ENCODE results near the gene PRKAR2B.

PRKAR2B gene

DNA sequence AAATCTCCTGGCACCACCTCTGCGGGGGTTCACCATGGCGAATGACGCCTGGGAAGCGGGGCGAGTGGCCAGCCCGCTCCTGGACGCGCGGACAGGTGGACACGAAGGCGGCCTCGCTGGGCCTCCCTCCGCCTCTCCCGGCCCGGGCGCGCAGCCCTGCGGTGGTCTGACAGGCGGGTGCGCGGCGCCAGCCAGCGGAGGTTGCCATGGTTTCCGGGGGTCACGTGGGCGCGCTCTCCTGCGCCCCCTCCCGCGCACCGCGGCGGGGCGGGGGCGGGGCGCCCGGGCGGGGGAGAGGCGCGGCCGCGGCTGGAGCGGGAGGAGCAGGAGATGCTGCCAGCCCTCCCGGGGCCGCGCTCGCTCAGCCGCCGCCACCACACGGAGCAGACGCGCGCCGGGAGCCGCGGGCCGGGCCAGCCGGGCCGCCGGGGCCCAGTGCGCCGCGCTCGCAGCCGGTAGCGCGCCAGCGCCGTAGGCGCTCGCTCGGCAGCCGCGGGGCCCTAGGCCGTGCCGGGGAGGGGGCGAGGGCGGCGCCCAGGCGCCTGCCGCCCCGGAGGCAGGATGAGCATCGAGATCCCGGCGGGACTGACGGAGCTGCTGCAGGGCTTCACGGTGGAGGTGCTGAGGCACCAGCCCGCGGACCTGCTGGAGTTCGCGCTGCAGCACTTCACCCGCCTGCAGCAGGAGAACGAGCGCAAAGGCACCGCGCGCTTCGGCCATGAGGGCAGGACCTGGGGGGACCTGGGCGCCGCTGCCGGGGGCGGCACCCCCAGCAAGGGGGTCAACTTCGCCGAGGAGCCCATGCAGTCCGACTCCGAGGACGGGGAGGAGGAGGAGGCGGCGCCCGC, at the start of gene PRKAR2B:
Gene PRKAR2B, plus strand, starts transcription at position 359 of the 848 bp plus-strand sequence. Its CDS starts 203 bp downstream, at position 562.
- peak; percentile 58 to 62 for DNase-seq

DNA sequence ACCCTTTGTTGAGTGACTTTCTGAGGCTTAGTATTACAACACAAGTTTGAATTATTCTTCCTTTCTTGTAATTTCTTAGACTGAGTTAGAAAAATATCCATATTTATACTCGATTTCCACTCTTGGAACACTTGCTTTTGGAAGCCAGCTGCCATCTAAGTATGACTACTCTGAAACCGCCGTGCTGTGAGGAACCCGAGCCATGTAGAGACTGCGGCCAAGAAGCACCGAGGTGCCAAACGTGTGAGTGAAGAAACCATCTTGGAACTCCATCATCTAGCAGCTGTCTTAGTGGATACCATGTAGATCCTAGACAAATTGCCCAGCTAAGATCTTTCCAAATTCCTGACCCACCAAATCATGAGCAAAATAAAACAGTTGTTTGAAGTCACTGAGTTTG, 49.7 kb upstream of the PRKAR2B start:
- DNase-seq = no peak

- no peak for DNase-seq
Observed at GRCh38 chr7:106997487-106998271, 46.8 kb upstream of the PRKAR2B start.

DNA sequence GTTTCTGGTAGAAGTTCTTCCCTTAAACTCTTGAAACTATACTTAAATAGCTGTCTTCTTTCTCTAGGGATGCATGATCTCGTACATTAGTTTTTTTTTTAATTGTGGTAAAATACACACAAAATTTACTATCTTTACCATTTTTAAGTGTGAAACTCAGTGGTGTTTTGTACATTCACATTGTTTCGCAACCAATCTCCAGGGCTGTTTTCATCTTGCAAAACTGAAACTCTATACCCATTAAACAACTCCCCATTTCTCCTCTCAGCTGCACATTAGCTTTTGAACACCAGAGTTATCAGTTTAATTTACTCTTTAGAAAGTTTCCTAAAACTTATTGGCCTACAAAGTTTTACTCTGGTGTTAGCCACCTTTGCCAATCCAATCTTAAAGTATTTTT, 45.5 kb upstream of the PRKAR2B start:
- DNase-seq = no peak

DNA sequence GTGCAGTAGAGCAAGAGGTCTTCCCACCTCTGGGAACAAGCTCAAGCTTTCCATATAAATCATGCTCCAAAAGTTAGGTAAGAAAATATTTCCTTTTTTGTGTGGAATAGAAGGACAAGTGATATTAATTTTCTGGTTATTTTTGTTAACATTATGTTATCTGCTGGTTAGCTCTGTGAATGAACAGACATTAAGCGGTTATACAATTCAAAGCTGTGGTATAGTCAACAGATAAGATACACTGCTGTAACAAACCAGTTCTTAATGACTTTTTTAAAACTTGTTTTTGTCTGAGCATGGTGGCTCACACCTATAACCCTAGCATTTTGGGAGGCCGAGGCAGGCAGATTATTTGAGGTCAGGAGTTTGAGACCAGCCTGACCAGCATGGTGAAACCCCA, 43.0 kb upstream of the PRKAR2B start:
- DNase-seq = no peak

- DNase-seq = no peak
Observed at GRCh38 chr7:107002126-107002525, 42.4 kb upstream of the PRKAR2B start.

DNA sequence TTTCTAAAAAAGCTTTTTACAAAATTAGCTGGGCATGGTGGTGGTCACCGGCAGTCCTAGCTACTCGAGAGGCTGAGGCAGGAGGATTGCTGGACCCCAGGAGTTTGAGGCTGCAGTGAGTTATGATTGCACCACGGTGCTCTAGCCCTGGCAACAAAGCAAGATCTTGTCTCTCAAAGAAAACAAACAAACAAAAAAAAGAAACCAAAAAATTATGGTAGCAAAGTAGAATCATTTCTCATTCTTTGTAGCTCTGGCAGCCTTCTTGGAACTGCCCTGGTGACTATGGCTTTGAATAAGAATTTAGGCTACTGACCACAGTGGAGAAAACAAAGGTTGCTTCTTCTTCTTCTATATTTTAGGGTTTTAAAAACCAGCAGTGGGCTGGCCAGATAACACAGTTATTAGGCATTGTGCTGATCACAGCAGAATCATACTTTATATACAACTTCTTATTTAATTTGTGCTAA, 41.9 kb upstream of the PRKAR2B start:
- no peak for DNase-seq

DNA sequence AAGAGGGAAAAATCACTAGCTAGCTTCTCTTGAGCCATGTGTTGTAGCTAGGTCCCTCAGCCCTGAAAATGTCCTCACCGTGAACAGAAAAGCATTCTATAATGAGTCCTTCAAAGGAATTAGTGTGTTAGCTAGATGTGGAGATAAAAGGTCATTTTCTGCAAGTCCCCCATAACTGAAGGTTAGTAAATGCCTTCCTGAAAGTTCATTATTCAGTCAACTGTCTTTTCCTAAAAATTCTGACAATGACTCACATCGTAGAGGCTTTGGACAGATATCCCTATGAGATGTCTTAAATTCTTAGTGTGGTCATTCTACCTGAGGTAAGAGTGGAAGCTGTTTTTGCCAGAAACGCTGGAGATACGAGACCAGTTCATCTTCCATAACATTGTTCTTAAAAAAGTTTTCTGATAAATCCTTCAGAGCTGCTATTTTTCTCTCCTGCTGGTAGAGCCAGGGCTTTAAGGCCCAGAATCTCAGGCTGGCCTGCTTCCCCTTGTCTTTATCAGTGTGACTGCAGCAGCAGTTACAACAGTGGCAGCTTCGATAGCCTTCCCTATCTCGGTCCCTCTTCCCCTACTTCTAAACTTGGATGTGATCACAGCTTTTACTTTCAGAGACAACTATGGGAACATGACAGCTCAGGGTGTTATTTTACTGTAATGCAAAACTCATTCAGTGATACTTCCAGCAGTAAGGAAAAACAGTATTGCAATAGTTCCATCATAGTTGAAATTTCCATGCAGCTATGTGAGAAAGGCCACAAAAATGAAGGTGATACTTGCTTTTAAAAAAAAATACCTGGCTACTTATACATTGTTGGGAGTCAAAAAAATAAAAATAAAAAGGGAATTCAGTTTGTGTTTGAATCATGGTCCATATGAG, 37.3 kb upstream of the PRKAR2B start:
- no peak for DNase-seq

- no peak for DNase-seq
Observed at GRCh38 chr7:107007892-107008287, 36.6 kb upstream of the PRKAR2B start.

- no peak for DNase-seq
Observed at GRCh38 chr7:107009846-107010203, 34.7 kb upstream of the PRKAR2B start.

DNA sequence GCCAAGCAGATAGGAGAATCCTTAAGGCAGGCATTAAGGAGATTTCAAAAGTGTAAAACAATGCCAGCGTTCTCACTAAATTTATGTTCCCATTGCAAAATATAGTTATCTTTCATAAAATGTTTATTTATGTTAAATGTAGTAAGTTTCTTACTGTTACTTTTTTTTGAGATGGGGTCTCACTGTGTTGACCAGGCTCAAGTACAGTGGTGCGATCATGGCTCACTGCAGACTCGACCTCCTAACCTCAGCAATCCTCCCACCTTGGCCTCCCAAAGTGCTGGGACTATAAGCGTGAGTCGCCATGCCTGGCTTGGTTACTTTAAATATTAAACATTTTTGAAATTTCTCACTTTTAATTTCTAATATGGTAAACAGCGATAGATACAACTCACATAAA, 31.8 kb upstream of the PRKAR2B start:
- DNase-seq = no peak

GRCh38 chr7:107014387-107015023, 30.0 kb upstream of the PRKAR2B start:
- DNase-seq = no peak

- no peak for DNase-seq
Observed at GRCh38 chr7:107016312-107016711, 28.2 kb upstream of the PRKAR2B start.

DNA sequence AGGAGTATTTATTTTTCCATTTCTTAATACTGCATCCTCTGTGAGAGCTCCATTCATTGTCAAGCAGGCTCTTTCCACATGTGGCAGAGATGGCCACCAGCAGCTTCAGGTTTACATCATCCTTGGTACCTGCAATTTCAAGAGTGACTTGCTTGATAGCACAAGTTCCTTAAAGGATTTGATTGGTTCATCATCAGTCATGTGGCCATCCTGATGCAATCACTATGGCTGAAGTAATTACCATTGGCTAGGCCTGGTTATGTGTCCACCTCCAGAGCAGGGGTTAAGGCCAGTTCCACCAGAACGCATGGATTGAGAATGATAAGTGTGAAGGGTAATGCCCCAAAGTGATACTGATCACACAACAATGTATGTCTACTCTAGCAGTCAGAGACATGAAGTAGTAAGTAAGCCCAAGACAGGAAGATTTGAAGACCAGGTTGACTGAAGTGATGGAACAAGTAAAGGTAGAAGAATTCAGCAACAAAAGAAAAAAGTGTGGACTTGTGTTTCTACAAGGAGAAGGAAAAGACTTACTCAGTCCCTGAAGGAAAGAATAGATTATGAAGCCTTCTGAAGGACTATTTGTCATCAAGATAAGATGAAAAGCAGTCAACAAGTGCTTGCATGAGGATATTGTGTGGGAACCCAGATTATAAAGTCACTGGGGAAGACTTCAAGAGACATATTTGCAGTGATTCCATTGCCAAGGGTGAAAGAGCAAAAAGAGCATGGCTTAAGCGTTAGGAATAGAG, 26.4 kb upstream of the PRKAR2B start:
- DNase-seq = no peak

DNA sequence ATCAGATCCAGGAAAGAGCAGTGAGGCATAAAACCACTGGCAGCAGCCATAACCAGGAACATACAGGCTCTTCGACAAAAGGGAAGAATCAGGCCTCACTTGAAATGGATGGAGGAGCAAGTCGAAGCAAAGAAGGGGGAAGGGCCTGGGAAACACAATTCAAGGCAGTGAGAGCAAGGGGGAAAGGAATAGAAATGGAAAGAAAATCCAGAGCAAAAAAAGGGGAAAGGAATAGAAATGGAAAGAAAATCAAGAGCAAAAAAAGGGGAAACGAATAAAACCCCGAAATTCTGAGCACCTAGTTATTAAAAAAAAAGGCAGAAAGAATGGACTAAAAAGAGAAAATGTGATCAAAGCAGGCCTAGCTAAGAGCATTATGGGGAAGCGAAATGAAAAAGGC, 24.1 kb upstream of the PRKAR2B start:
- no peak for DNase-seq

DNA sequence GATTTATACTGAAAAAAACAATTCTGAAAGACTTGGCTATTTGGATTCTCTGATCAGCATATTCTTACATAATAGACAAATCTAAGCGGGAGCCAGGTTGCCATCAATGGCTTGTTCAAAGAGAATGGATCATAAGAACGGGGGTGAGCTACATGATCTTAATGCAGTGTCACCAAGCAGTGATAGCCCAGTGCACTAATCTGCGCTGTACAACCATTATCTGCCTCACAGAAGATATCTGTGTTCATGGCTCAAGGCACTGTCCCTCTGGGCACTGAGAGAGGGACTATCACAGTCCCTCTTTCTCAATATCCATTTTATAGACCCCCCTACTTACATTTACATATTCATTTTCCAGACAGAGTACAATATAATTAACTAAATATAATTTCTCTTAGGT, 22.9 kb upstream of the PRKAR2B start:
- DNase-seq = no peak

DNA sequence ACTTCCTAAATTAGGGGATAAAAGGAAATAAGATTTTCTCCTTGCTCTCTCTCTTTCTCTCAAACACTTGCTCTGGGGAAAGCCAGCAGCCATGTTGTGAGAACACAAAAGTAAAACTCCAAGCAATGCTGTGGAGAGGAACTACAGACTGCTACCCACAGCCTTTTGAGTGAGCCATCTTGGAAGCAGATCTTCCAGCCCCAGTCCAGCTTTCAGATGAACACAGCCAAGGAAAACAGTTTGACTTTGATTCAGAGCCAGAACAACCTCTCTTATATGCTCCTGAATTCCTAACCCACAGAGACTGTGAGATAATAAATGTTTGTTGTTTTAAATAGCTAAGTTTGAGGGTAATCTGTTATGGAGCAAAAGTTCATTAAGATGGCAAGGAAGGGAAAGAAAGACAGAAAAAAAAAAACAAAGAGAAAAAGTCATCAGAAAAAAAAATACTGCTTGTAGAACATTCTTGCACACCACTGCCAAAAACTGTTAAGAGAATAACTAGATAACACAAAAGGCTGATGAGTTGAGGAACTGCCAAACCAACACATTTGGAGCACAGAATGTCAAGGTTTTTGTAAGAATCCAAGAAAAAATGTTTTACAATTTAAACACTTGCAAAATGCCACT, 20.9 kb upstream of the PRKAR2B start:
- no peak for DNase-seq

- no peak for DNase-seq
Observed at GRCh38 chr7:107024906-107025305, 19.6 kb upstream of the PRKAR2B start.

DNA sequence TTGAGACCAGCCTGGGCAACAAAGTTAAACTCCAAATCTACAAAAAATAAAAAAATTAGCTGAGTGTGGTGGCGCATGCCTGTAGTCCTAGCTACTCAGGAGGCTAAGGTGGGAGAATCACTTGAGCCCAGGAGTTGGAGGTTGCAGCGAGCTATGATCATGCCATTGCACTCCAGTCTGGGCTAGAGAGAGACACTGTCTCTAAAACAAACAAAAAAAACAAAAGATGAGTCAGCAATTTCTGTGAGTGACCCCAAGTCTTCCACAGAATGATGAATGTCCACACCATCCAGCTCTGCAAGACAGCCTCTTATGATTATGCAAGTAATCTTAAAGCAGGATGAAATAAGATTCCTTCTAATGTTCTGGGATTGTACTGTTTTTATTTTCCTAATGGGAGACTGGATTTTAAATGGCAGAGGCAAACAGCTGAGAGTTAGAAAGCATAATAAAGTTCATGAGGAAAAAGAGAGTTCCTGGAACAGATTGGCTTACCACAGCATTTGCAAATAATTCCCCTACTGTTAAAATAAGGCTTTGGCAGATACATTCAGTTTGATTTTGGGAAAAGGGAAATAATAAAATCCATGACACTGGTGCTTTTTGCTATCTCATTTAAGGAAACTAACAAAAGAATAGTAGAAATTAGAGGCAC, 18.9 kb upstream of the PRKAR2B start:
- no peak for DNase-seq

- DNase-seq = no peak
Observed at GRCh38 chr7:107026166-107026565, 18.3 kb upstream of the PRKAR2B start.

GRCh38 chr7:107027208-107027607, 17.3 kb upstream of the PRKAR2B start:
- DNase-seq = no peak

All from activated CD4-positive, alpha-beta T cell treated with anti-CD3 and anti-CD28 coated beads, Interleukin-2, amount 50 U/mL, for 48 hours (primary cell).